GM12878 (cell line): ENCODE data around the gene ZNF280A.

Source experiments
- ETV6 ChIP-seq, 2 experiments: fragments of 450-650 bp in 1 of 2; IDR thresholded peaks in 1 of 2; conservative IDR thresholded peaks in 1 of 2; 2 replicates each; pipeline ENCODE4 v1.6.1; 2014; ENCODE audit warnings: antibody characterized with exemption in 1 of 2, borderline replicate concordance in 1 of 2, low read depth in 1 of 2, mild to moderate bottlenecking in 1 of 2, moderate library complexity in 1 of 2
- JUNB ChIP-seq: IDR thresholded peaks from 2 replicates; pipeline ENCODE4 v1.6.1; 2016; ENCODE audit warnings: antibody characterized with exemption, mild to moderate bottlenecking
- NBN ChIP-seq: fragments of 450-650 bp; IDR thresholded peaks from 2 replicates; pipeline ENCODE4 v1.6.1; 2016
- NRF1 ChIP-seq: conservative IDR thresholded peaks from 2 replicates; pipeline ENCODE4 v1.6.1; 2011; ENCODE audit warnings: mild to moderate bottlenecking, low read depth, low read length, improper control_type of control experiment
- POLR2A ChIP-seq: IDR thresholded peaks from 2 replicates; pipeline ENCODE4 v1.6.1; 2011; ENCODE audit warnings: low read depth, mild to moderate bottlenecking, low read length
- TAF1 ChIP-seq: IDR thresholded peaks from 2 replicates; pipeline ENCODE4 v1.6.1; 2011; ENCODE audit warnings: mild to moderate bottlenecking, low read depth, low read length, borderline replicate concordance

- TF ChIP-seq NRF1, result no peak
- no peak for TF ChIP-seq JUNB
- TF ChIP-seq NBN, result no peak
- no peak for TF ChIP-seq POLR2A
- no peak for TF ChIP-seq ETV6 (conservative IDR thresholded peaks at IDR 0.05 in 1 of 2, IDR thresholded peaks at IDR 0.05 in 1 of 2; ENCODE audit: borderline replicate concordance in 1 of 2, low read depth in 1 of 2)
- no peak for TF ChIP-seq TAF1
Measured at GRCh38 chr22:22553735-22554586, 33.9 kb upstream of the ZNF280A start.
